HG03039 (cell line): ENCODE measurements around the gene VAT1L.

Experiments used
- ATAC-seq: cut with Tn5 transposase; IDR thresholded peaks from one replicate; pipeline ENCODE4 v1.9.1; 2021; ENCODE audit warnings: mild to moderate bottlenecking, moderate library complexity; ENCODE audit not compliant: unreplicated experiment

VAT1L gene

DNA sequence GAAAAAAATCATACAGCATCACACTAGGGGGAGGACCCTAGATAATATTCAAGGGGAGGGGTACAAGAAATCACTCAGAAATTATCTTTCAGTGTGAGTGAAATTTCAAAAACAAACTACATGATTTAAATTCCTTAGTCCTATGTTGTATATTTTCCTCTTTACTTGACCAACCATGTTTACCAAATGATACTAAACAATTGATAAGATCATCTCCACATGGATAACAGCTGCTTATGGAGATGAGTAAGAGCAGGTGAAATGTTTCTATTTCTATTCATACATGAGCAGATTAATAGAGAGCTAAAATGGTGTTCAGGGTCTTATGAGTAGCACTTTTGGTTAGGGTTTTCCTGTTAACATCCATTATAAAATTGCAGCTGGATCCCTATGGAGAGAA lies 7.3 kb upstream of the VAT1L start:
- ATAC-seq: no peak

DNA sequence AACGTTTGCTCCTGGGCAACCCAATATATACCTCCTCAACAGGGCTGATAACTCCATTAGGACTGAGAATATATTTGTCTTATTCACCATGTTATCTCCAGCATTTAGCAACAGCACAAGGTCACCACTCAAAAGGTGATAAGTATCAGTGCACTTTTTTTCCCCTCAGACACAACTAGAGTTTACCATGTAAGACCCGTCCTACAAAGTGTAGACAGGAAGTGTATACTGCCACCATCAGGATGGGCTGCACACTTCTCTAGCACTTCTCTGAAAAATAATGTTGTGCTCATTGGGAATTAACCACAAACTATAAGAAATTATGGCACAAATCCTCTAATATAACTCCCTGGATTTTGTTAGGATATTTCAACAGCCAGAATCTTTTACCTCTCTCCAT lies 5.7 kb upstream of the VAT1L start:
- no peak for ATAC-seq

DNA sequence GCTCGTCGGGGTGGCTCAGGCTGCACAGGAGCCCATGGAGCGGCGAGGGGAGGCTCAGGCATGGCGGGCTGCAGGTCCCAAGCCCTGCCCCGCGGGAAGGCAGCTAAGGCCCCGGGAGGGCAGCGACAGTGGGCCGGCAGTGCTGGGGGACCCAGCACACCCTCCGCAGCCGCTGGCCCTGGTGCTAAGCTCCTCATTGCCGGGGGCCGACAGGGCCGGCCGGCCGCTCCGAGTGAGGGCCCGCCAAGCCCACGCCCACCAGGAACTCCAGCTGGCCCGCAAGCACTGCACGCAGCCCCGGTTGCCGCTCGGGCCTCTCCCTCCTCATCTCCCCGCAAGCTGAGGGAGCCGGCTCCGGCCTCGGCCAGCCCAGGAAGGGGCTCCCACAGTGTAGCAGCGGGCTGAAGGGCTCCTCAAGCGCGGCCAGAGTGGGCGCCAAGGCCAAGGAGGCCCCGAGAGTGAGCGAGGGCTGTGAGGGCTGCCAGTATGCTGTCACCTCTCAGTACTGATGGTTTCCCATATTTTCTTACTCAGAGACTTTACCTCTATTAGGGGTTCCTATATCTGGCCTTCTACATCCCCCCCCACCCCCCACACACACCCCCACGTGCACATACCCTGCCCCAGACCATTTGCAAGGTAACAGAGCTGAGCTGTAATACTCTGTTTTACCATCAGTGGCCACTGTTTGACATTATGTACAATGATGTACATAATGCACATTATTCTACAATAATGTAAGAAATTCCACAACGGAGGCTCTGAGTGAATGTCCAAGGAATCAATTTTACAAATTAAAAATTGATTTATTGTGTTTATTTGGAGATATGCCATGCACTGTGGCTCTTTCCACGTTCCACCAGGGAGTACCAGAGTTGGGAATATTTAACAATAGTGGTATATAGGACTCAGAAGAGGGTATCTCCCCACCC lies 3.7 kb upstream of the VAT1L start:
- no peak for ATAC-seq

DNA sequence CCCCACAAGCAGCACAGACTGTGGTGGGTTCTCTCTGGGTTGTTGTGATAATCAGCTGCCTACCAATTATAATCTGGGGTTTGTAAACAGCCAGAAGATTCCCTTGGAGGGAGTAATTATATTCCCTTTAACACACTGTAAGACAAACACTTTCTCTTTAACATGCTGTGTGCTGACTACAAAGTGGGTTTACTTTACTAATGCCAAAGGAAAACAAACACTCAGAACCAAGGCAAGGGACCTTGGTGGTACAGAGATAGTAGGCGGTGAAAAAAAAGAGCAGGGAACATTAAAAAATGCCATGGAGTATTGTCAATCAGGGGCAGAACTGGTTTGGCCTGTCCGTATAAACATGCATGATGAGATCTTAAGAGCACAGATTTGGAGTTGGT lies 3.0 kb upstream of the VAT1L start:
- no peak for ATAC-seq

DNA sequence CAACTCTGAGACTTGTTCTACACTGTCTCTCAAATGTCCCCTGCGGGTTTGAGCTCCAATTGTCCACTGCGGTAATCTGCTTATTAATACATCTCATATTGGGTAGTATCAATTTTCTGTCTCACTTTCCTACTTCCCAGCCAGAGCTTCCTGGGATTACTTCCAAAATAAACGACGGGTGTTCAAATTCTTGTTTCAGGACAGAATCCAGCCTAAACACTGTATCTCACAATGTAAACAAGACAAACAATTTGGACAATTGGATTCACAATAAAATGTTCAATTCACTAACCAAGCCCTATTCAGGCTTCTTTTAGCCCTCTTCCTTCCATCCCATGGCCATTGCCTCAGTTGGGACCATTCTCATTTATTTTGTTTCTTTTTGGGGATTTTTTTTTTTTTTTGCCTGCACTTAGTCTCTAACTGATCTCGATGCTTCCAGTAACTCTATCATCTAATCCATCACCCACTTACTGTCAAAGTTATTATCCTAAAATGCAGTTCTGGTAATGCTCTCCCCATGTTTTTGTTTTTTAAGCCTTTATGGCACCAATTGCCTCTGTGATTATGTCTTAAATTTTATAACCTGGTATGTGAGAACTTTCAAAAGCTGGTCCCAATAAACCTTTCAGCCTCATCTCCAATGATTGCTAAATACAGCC lies 2.0 kb upstream of the VAT1L start:
- ATAC-seq: no peak

DNA sequence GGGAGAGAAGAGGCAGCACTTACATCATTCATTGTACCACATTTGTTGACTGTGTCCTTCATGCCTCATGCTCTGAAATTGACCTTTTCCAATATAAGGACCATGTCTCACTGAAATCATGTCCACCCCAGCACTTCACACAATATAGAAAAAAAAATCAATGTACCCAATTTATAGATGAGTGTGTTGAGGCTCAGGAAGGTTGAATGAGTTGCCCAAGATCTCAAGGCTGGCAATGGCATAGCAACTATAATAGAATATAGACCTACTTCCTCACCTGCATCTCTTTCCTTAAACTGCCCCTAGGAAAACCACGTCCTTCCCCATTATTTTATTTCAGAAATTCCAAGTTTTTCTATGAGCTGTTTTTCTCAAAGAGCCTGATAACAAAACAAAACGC lies 912 bp upstream of the VAT1L start:
- no peak for ATAC-seq

DNA sequence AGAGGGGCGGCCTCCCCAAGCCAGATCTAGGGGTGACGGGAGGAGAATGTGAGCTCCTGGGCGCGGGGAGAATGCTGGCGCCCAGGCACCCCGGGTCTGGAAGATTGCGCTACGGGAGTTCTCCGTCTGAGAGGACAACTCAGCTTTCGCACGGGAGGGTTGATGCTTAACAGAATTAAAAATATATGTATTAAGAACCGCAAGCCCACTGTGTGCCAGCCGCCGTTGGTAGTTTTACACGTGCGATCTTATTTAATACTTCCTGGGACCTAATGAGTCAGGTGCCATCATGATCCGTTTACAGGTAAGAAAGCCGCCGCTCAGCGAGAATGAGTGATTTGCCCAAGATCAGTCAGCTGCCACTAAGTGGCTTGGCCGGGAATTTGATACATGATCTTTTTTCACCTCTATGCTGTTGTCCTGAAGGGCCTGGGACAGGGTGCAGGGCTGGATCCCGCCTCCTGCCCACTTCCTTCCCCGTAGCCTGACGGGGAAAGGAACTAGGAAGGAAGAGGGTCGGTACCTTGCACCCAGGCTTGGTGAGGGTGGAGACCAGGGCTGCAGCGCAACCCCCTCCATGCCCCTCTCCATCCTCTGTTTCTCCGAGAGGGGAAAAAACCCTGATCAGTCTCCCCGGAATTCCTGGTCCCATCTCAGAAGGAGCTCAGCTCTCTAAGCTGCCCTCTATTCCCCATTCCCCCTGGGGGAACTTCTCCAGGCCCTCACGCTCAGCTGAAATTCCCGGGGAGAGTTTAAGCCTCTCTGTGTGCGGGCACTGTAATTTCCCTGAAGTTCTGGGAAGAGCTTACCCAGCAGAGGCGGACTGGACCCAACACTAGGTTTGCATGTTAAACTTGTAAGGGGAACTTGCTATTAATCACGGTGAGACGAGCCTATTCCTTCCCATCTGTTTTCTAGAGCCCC lies 983 bp downstream of the VAT1L start:
- ATAC-seq: no peak

DNA sequence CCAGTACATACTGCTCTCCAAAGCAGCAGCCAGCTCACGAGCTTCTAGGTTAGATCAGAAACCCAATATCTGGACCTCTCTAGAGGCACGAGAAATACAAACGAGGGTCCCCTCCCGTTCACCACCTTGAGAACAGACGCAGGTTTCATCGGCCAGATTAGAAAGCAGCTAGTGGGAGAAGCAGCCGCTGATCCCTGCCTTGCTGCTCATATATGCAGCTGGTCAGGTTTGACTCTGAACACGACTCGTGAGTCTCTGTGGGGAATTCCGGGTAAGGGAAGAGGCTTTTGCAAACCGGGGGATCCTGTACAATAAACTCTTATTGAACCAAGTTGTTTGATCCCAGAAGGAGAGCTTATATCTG lies 1.6 kb downstream of the VAT1L start:
- ATAC-seq: no peak

DNA sequence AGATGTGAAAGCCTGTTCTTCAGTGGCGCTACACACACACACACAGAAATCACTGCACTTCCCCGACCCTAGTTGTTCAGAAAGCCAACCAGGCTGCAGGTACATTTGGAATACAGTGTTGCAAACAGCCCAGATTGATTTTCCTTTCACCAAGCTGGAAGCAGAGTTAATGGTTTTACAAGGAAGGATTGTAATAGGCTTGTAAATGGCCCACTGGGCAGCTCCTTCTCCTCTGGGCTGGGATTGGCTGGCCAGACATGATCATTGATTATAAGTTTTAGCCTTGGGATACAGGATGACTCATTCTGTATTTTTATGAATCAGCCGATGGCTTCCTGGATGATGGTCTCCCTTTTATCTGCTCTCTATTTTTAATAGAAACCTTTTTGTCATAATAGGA lies 2.5 kb downstream of the VAT1L start:
- no peak for ATAC-seq

DNA sequence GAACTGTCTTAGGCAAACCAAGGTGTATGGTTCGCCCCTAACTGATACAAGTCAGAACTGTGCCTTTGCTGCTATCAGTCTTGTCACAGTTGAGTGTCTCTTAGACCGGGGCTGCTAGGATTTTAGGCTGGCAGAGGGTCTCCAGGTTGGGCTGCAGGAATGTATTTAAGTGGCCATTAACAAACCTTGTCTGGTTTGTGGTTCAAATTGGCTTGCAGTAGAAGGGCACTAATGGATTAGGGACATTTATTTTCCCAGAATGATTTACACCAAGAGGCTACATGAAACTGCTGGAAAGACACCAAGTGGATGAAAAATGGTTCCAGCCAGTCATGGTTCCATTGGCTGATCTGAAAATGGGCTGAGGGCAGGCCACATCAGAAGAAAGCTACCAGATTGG lies 5.1 kb downstream of the VAT1L start:
- ATAC-seq: no peak

DNA sequence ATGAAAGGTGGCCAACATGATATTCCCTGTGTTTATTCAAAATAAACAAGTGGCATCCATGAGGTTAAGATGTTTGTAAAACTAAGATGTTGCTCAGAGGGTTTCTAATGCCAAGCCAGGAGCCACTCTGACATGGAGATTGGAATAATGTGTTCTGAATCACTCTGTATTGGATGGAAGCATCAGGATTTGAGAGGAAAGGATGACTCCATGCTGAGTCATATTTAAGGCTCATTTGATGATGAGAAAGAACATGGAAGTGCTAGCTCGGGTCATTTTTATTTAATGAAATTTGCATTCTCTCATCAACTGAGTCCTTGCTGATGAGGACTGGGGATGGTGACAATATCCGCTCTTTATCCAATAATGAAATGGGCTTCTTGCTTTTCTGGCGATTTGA lies 6.2 kb downstream of the VAT1L start:
- no peak for ATAC-seq

DNA sequence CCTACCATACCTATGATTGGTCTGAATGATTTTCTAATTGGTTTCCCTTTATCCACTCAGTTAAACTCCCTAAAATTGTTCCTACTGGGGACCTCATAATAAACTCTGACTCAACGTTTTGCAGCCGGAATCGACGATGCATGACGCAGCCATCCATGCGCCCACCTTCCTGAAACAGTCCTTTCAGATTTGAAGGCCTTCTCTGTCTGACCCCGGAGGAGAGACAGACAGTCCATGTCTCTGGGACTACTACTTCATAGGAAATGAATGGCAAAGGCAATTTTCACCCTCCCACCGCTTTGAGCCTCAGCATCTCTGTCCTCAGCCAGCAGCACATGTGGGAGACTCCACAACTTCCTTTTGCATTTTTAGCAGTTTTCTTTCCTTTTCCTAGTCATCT lies 13.5 kb downstream of the VAT1L start:
- no peak for ATAC-seq

DNA sequence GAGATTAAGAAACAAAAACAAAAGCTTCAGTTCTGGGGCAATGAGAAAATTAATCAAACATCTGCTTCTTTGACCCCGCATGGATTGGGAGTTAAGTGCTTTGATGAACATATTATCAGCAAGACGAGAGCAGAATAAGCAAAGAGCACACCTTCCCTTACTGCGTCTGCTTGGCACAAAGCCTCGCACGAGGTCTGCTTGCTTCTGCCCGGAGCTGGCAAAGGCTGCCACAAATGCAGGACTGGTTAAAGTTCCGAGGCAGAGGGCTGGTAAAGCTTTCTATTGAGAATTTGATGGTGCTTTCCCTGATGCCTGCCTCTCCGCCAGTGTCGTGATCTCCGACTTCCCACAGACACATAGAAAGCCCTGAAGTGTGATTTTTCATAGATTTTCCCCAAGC lies 17.0 kb downstream of the VAT1L start:
- ATAC-seq: no peak

DNA sequence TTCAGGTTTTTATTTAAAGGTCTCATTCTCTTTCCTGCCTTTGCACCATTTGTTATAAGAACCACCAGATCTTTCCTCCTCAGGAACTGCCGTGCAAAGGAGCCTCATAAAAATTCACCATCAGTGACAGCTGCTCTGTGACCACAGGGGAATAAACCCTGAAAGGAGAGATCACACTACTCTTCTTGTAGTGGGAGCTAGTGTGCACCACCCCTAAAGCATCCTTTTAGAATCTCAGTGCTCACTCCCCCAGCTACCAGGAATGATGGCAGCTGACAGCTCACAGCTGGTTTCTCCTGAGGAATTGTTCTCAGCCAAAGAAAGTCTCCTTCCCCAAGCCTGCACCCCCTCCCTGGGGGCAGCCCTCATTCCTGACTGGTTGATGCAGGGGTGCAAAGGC lies 18.7 kb downstream of the VAT1L start:
- no peak for ATAC-seq

DNA sequence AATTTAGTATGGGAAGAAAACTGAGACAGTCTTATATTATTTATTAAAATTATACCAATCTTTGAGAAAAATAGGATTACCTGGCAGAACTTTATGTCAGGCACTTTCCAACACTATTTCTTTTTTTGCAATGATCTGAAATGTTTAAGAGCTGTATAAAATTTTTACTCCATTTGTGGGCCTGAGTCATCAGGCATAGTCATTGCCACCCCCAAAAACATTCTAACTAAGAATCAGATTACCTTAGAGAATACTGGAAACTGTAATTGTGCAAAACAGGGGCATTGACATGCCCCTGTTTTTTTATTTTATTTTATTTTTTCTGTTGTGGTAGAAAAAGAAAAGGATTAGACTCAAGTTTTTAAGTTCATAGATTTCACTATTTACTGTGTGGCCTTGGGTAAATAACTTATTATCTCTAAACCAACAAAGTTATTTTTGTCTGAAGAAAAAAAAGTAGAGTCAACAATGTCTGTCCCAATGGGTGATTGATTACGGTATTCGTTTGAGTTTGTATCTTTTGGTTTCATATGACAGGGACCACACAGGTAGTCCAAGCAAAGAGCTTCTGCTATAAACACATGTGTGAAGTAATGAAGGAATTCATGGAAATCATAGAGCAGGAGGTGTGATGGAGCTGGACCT lies 24.6 kb downstream of the VAT1L start:
- no peak for ATAC-seq

DNA sequence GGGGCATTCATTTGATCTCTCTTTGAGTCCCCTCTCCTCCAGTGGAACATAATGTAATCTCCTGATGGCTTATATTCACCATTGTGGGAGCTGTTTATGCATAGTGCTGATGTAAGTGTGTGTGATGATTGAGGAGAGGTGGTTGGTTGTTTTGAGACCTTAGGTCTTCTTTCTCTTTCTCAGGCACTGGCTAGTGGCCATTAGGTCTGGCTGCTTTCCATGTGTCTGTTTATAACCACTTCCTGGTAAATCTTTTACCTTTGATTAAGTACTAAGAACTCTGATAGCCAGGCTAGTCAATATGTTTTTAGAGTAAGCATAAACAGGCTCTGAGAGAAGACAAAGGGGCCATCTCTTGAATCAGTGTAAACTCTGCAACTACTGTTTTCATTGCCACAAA lies 27.9 kb downstream of the VAT1L start:
- ATAC-seq: no peak

DNA sequence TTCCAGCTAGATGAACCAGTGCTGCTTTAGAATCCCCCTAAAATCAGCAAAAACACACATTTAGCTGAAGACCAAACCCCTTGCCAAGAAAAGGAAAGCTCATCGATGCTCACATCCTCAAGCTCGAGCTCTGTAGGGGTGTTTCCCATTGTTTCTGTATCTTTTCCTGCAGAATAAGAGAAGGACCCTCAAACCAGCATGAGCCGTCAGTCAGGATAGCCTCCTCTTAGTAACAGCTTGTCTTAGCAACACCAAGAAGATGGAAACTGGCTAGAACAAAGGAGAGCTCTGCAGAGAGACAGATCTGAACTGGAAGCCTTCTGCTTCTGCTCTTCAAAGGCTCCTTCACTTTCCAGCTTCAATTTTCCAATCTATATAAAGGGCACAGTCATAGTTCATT lies 32.0 kb downstream of the VAT1L start:
- ATAC-seq: no peak

DNA sequence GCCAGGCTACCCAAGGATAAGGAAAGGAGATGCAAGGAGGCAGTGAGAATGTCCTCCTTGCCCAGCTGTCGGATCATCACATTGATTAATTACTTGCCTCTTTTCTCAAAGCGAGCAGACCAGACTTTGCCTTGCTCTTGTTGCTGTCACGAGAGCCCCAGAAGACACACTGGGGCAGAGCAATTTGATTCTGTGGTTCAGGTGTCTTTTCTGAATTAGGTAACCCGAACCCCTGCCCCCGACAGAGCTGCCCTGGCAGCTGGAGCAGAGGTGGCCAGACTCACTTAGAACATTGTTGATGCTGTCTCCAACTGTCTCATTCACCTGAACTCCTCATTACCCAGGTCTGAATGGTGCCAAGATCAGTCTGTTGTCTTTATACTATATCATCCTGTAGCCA lies 34.3 kb downstream of the VAT1L start:
- ATAC-seq: no peak

DNA sequence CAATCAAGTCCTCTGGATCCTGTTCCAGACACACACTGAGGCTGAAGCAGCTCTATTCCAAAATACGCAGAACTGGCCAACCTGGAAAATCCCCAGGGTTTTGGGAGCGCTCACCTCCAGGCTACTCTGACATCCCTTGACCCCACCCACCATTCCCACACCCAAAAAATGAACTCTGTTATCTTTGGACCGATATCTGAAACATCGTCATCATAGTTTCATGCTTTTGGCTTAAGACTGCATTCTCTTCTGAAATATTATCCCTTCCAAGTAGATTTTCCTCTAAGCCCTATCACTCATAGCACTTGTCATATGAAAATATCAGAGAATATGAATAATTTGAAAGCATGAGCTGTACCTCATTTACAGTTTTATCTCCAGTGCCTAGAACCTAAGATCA lies 34.7 kb downstream of the VAT1L start:
- no peak for ATAC-seq

DNA sequence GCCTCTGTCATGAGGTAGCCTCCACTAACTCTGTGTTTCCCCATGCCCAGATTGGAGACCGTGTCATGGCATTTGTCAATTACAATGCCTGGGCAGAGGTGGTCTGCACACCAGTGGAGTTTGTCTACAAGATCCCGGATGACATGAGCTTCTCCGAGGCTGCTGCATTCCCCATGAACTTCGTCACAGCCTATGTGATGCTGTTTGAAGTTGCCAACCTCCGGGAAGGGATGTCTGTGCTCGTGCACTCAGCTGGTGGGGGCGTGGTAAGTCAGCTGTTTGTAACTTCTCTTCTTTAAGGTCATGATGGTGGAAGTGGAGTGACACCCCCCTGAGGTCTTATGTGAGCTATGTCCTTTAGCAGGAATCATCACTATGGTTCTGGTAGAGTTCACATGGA lies 36.8 kb downstream of the VAT1L start:
- no peak for ATAC-seq

DNA sequence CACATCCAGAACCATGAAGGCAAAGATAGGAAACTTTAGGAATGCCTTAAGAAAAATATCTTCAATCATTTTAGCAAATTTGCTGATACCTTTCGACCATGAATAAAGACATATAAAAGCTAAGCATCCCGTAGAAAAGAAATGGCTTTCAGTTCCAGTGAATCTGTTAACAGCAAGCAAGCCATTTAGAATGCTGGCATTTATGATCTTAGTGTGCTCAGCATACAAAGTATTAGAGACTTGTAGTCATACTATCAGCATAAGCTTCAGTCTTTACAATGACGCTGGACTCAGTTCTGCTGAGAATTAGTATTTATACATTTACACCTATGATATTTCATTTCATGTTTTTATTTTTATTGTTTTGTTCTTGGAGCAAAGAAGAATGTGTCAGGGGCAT lies 38.7 kb downstream of the VAT1L start:
- no peak for ATAC-seq
